NCI-H146 treated with DMSO at 0.1 percent for 48 hours (cell line): ENCODE data around the gene EHBP1L1.

Experiments
- DNase-seq: peaks from one replicate; lab custom pipeline; 2025; ENCODE audit not compliant: unreplicated experiment; lab: John Stamatoyannopoulos, UW

Gene EHBP1L1

GRCh38 chr11:65575568-65576231, at the start of gene EHBP1L1:
EHBP1L1 (plus strand) TSS chr11:65576053; CDS start chr11:65576303, 250 bp downstream.
- DNase-seq: peak; percentile 53

- DNase-seq: no peak
Measured at GRCh38 chr11:65526744-65527143, 49.1 kb upstream of the EHBP1L1 start.

DNA sequence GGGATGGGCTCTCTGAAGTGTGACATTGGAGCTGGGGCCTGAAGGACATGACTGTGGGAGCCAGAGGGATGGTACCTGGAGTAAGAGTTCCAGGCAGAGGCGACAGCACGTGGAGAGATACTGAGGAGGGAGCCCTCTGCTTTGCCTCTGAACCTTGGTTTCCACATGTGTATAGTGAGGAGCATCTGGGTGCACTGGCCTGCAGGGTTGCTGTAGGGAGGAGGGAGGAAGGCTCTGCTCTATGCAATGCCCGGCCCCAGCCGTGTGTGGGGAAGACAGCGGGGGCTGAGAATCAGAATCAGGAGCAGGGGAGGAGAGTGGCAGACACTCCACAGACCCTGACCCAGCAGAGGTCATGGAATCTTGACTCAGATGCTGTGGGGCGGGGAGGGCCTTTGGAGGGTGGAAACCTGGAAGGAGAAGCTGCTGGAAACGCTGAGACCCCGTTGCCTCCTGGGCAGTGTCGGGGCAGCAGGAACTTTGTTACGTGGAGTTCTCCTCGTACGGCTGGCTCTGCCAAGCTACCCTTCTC, 47.0 kb upstream of the EHBP1L1 start:
- no peak for DNase-seq

- no peak for DNase-seq
Measured at GRCh38 chr11:65529475-65530156, 46.2 kb upstream of the EHBP1L1 start.

DNA sequence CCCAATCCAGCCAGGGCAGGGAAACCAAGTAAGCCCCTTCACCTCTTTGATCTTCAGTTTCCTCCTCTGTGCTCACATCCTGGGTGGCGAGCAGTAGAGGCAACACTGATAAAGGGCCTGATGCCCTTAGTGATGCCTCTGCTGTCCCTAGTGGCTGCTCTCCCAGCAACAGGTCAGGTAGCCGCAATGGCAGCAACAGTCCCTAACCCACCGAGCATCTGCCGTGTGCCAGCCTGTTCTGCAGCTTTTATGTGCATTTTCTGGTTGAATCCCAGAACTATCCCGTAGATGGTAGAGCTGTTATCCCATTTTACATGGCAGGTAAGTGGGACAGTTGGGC, 45.7 kb upstream of the EHBP1L1 start:
- DNase-seq: no peak

GRCh38 chr11:65532388-65533064, 43.3 kb upstream of the EHBP1L1 start:
- DNase-seq: no peak

DNA sequence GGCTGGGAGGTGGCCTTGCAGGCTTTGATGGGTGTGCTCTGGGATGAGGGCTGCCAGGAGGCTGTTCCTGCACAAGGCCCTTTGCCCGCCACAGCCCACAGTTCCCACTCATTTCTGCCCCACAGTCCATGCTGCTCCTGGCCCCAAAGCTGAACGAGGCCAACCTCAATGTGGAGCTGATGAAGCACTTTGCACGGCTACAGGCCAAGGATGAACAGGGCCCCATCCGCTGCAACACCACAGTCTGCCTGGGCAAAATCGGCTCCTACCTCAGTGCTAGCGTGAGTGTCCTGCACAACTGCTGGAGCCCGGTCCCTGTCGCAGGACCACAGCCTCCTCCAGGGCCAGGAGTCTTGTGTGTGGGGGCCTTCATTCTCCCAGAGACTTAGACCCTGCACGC, 40.8 kb upstream of the EHBP1L1 start:
- no peak for DNase-seq

DNA sequence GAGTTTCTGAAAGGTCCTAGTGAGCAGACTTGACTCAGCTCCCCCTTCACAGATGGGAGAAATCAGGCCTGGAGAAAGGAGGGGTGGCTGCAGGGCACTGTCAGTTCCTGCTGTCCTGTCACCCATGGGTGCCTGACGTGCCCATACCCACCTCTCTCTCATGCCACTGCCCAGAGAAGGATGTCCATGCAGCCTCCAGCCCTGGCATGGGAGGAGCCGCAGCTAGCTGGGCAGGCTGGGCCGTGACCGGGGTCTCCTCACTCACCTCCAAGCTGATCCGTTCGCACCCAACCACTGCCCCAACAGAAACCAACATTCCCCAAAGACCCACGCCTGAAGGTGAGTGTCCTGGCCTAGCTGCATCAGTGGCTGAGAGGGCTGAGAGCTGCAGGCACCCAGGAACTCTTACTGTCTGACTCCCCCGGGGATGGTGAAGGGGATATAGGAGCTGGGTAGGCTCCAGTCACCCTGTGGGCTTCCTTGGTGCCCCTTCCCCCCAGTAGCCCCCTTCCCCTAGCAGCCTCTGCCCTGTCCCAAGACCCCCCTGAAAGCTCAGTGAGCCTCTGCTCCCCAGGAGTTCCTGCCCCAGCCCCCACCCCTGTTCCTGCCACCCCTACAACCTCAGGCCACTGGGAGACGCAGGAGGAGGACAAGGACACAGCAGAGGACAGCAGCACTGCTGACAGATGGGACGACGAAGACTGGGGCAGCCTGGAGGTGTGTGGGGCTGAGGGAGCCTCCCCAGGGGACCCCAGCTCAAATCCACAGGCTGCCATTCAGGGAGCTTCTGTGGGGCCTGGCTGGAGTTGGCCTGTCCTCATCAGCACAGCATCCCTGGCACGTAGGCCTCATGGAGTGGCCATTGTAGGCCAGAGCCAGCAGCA, 39.2 kb upstream of the EHBP1L1 start:
- DNase-seq: no peak

DNA sequence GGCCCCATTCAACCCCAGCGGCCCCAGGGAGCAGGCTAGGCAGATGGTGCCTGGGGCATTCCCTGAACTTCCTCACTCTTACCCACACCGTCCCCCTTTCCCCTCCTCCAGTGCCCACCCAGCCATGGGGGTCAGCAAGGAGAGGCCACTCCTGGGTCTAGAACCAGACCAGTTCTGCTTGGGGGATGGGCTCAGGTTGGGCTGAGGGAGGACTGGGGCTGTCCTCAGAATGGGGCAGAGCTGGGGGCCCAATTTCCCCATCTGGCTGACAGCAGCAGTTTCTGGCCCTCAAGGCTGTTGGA, 38.6 kb upstream of the EHBP1L1 start:
- no peak for DNase-seq

- no peak for DNase-seq
Measured at GRCh38 chr11:65537620-65538231, 38.1 kb upstream of the EHBP1L1 start.

DNA sequence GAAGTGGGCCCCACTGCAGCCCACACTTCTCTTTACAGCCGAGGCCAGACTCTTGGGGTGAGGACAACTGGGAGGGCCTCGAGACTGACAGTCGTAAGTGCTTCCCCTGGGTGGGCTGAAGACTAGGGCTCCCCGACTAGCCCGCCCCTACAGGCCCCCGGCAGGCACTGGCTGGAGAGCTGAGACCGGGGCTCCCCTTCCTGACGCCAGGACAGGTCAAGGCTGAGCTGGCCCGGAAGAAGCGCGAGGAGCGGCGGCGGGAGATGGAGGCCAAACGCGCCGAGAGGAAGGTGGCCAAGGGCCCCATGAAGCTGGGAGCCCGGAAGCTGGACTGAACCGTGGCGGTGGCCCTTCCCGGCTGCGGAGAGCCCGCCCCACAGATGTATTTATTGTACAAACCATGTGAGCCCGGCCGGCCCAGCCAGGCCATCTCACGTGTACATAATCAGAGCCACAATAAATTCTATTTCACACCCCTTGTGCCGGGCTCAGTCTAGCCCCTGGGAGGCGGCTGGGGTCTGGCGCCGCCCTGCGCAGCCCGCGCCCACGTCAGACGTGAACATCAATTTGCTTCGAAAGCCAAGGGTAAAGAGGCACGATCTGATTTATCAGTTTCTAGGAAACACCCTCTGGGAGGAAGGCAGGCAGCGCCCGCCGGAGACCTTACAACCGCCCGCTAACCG, 37.5 kb upstream of the EHBP1L1 start:
- DNase-seq: no peak

GRCh38 chr11:65538915-65539743, 36.7 kb upstream of the EHBP1L1 start:
- DNase-seq: no peak

DNA sequence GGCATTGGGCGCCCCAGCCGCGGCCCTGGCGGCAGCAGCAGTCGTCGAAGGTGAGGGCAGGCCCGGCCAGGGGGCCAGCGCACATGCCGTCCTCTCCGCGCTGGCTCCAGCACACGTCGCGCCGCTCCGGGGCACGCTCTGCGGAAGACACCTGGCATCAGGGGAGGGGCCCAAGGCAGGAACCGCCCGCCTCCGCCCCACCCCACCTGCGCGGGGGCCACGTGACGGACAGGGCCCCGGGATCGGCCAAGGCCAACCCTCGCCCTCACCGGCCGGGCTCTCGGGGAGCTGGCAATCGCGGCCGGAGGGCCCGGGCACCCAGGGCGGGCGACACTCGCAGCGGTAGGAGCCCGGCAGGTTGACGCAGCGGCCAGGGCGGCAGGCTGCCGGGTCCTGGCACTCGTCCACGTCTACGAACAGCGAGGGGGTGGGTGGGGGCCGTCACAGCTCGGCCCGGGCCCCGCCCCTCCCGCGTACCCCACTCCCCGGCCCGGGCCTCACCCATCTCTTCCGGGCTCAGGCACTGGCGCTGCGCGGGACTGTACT, 36.0 kb upstream of the EHBP1L1 start:
- DNase-seq: no peak

DNA sequence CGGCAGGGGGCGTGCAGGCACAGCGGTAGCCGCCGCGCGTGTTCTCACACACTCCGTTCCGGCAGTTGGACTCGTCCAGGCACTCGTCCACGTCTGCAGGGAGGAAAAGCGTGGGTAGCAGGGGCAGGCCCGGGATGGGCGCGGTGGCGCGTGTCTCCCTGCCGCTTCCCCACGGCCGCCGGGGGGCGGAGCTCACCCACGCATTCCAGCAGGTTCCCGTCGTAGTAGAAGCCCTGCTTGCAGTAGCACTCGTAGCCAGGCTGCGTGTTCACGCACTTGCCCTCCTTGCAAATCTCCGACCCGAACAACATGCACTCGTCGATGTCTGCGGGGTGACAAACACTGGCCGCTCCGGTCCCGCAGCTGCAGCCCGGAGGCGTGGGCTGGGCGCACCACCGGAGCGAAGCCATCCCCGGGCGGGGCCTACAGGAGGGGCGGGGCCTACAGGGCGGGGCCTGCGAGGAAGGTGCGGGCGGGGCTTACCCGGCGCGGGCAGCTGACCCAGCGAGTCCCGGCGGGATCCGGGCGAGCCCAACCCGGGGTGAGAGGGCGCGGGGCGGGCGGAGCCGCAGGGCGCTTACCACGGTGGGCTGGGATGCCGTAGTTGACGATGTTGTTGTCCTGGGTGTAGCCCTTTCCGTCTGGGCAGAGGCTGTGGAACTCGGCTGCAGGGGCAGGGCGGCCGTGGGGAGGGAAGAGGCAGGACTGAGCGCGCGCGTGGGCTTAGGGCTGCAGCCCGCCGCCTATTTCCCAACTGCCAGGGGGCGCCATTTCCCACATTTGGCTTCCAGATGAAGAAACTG, 35.4 kb upstream of the EHBP1L1 start:
- DNase-seq: no peak

DNA sequence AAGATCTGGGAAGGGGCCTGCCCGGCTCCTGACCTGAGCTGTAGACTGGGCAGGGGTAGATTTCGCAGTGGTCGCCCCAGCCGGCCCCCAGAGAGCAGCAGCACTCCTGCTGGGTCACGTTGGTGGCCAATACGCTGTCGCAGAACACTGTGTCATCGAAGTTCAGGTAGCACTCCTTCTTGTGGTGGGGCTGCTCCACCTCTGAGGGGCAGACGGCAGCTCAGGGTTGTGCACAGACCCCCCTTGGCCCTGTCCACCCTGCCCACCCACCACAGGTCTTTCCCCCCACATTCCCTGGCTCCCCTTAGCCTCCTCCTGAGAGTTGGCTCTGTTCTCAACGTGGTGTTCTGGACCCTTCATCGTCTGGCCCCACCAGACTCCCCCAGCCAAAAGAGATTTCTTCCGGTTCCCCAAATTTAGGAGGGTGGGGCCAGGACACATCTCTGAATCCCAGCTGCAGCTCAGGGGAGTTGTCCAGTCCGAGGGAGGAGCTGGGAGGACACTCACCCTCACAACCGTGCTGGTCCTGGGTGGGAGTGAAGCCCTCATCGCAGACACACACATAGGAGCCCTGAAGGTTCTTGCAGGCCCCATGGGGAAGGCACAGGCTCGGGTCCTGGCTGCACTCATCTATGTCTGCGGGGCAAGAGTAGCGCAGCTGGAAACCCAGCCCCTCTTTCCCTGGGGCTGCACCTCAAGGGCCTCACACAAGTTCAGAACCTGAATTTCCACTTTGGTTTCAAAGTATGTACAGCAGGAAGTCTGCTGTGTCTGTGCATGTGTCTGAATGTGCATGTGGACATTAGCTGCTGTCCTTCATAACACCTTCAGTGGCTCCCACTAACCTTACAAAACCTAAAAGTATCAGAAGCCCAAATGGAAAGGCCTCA, 34.5 kb upstream of the EHBP1L1 start:
- no peak for DNase-seq

DNA sequence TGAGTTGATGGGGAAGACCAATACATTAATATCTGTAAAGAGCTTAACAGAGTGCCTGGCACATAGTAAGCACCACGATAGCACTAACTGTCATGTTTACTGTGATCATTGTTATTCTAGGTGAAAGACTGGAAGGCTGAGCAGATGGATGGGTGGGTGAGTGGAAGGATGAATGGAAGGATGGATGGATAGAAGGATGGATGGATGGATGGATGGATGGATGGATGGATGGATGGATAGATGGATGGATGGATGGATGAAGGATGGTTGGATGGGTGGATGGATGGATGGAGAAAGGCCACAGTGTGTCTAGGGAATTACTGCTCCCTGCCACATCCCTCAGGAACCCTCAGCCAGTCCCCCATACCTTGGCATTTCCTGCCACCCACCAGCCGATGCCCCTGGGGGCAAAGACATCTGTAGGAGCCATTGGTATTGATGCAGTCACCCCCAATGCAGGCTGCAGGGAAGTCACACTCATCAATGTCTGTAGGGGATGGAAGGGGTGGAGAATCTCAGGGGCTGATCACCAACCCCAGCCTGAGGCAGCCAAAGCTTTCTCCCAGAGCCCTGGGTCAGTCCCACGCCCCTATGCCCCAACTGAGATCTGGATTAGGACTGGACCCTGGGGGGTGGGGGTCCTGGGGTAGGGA, 33.0 kb upstream of the EHBP1L1 start:
- no peak for DNase-seq

DNA sequence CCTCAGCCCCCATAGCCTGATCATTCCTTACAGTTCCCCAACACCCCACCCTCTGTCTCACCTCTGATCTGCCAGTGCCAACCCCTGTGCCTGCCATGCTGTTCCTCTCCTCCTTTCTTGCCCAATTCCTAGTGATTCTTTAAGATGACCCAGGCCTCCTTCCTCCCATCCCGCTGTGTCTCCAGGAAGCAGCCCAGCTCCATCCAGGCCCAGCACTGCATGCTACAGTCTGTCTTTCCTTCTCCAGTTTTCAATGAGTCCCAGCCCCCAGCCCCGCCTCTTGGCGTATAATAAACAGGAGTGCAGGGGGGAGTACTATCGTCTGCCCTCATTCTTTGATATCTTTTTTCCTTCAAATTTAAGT, 30.0 kb upstream of the EHBP1L1 start:
- DNase-seq: no peak
